ENCODE data around the gene LYRM7.
"Not testable (repeated sequence)": the region's sequence is repeated elsewhere in the genome, so short reads cannot be mapped to it uniquely, and the experiment has no call there.

The LYRM7 gene

DNA sequence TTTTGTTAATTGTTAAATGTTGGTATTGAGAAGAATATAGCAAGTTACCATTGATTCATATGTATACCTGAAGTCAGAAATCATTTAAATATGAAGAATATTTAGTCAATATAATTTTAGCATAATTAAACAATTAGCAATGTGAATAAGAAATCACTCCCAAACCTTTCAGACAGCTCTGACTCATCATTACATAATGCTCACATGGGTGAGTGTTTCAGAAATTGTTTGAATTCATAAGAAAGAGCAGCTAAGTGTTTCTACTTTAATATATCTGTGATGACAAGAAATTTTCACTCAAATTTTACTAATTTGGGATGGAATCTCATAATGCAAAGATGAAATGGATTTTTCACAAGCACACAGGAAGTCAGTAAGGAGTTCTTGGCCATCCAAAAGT, 51.1 kb downstream of the LYRM7 start:
- DNase-seq = no peak

DNA sequence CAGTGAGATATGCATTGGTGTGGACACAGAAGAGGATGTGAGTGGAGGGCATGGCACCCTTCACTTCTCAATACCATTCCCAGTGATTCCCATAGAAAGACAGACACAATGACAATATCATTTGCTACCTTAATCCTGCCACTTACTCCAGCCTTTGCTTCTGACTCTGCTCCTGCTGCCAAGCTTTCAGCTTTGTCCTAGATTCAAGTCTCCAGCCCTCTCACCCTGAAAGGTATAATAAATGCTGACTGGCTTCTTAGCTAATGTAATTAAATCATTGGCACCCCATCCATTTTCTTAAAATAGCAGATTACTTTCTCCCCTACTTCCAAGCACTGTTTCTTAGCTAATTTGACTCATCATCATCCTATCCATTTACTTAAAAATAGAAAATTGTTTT, 52.0 kb downstream of the LYRM7 start:
- DNase-seq = no peak

DNA sequence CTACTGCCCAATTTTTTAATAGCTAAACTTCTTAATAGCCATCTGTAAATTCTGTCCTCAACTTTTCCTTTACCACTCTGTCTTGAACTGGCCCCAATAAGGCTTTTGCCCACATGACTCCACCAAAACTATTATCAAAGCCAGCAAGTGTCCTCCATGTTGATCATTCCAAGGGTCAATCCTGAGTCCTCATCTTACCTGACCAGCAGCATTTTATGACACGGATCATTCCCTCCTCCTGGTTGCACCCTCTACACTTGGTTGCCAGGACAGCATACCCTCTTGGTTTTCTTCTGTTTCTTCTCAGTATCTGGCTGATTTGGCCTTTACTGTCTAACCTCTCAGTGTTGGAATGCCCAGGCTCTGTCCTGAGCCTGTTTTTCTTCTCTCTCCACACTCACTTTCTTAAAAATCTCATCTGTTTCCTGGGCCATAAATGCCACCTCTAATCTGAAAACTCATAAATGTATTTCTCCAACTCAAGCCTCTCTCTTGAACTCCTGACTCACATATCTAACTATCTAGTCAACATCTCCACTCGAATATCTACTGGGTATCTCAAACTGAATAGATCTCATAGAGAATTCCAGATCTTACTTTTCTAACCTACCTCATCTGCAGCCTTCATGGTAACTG, 53.1 kb downstream of the LYRM7 start:
- no peak for DNase-seq

DNA sequence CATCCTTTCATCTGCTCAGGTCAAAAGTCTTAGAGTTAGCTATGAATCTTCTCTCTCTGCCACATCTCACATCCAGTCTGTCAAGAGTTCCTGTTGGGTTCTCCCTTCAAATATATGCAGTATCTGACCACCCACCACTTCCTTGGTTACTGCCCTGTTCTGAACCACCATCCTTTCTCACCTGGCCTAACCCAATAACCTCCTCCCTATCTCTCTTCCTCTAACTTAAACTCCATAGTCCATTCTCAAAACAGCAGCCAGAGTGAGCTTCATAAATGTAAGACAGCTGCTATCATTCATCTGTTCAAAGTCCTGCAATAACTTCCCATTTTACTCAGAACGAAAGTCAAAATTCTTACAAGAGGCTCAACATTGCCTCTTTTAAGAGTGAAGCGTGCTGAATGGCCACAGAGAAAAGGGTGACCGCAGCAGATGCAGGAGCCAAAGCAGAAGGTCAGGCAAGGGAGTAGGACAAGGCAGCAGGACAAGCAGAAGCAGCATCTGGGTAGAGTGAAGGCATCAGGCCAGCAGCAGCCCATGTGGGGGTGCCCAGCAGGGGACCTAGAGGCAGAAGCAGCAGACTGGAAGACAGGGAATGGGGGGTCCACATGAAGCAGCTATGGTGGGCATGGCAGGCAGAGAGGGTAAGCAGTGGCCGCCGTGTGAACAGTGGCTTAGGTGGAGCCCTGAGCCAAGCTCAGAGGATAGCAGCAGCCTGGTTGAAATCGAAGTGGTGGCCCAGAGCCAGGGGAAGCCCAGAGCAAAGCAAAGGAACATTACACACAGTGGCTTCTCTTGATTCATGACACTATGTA, 53.9 kb downstream of the LYRM7 start:
- peak; percentile 15 for DNase-seq

DNA sequence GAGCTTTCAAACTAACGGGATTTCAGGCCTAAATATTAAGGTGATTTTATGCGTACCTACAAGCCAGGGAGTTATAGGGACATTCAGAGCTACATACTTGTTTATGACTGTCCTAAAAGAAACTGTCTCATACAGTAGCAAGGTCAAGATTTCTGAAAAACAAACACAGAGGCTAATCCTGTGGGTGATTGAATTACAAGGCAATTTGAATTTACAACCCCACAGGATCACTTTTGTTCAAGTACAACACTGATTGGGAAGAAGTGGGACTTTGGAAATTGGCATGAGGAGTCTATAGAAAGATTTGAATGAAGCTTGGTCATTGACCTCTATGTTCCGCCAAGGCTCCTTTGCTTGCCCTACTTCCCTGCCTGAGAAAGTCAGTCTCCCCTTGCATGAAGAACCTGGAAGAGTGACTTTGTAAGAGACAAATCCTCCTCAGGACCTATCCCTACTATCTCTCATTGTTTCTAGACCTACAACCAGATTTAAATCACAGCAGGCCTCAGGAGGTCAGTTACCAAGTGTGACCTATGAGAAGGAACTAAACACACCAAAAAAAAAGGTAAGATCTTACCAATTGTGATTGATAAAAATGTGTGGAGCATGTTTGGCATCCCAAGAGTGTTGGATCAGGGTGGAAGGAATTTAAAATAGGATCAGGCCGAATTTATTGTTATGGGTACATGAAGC, 54.7 kb downstream of the LYRM7 start:
- DNase-seq = no peak

DNA sequence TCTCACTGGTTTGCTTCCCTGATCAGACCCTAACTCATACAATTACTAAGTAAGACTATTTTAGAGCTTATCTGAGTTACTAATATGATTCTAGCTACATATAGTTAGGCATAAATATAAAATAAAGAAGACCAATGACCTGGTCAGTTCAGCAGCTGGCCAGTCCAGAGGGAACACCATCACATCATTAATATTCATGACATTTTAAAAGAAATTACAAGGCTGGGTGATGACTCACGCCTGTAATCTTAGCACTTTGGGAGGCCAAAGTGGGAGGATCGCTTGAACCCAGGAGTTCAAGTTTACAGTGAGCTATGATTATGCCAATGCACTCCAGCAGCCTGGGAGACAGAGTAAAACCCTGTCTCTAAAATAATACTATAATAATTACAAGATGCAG, 56.2 kb downstream of the LYRM7 start:
- DNase-seq = no peak

DNA sequence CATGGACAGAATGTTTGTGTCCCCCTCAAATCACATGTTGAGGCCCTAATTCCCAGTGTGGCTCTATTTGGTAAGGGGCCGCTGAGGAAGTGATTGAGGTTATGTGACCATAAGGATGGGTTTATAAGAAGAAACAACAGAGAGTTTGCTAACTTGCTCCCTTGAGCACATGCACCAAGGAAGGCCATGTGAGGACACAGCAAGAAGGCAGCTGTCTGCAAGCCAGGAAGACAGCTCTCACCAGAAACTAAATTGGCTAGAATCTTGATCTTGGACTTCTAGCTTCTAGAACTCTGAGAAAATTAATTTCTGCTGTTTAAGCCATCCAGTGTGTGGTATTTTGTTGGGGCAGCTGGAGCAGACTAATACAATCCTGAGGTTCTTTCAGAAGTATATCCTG, 57.9 kb downstream of the LYRM7 start:
- DNase-seq = no peak

DNA sequence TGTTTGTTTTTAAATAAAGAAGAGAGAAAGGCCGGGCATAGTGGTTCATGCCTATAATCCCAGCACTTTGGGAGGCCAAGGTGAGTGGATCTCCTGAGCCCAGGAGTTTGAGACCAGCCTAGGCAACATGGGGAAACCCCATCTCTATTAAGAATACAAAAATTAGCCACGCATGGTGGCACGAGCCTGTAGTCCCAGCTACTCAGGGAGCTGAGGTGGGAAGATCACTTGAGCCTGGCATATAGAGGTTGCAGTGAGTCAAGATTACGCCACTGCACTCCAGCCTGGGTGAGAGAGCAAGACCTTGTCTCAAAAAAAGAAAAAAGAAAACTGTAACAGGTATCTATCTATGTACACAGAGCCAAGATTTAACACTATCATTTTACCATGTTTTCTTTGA, 58.9 kb downstream of the LYRM7 start:
- no peak for DNase-seq

DNA sequence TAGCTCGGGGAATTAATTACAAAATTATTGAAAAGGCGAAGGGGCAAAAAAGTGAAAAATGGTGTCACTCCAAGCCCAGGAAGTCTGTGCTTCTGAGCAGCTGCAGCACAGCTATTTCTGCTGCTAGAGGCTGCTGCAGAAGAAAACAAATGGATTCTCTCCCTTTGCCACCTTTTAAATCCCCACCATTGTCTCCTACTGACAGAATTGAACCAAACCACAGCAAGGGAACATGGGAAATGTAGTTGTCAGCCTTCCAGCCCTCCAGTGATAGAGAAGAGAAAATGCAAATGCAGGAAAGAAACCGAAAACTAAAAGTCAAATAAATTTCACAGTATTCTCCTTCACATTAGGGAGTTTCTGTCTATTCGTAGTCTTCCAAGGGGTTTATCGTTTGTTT, 59.7 kb downstream of the LYRM7 start:
- peak; percentile 19 for DNase-seq

DNA sequence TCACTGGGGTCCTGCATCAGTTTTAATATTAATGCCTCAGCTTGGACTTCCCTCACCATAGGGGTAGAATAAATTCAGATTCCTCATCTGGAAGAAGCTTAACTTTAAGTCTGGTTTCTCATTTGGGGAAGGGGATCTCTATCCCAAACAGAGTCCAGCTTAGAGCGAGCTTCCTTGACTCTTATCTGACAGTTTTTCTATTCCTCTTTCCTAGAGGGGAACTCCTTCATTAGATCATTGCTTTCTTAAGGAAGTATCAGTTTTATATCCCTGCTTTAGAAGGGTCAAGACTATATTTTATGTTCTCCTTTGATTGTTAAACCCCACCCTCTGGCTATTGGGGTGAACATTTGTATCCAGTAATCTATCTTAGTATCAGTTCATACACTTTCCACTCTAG, 68.9 kb downstream of the LYRM7 start:
- no peak for DNase-seq

DNA sequence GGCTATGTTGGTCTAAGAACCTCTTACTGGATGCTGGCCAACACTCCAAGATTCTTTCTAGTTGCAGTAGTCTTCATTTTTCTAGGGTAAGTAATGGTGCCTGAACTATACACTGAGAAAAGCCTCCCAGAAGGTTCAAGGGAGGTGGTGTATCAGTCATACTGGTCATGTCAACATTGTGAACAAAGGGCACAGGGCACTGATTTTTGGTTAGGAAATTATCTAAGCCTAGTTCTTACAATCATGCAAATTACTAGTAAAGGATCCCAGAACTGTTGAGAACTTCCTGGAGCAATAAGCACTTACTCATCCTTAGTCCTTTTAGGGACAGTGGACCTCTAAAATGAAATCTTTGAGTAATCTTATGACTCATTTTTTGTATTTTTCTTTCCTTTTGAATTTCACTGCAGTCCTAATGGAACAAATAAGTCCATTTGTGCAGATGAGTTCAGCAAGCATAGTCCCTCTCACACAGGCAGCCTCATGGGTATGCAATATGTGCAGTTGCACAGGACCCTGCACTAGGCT, 72.0 kb downstream of the LYRM7 start:
- no peak for DNase-seq

DNA sequence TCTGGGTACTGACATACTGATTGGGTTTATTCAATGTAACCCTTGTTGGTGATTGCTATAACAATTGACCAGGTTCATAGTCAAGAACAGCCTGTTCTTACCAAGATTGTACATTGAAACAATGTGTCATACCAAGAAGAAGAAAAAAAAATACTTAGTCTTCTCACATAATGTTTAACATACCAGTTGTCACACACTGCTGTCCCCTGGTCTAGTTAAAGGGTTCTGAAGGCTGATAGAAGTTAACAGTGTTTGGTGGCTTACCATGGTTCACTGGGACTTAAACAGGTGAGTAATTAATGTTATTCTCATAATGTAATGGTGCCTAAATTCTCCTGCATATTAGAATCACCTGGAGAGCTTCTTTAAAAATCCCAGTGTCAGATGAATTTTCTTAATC, 74.6 kb downstream of the LYRM7 start:
- DNase-seq = no peak

DNA sequence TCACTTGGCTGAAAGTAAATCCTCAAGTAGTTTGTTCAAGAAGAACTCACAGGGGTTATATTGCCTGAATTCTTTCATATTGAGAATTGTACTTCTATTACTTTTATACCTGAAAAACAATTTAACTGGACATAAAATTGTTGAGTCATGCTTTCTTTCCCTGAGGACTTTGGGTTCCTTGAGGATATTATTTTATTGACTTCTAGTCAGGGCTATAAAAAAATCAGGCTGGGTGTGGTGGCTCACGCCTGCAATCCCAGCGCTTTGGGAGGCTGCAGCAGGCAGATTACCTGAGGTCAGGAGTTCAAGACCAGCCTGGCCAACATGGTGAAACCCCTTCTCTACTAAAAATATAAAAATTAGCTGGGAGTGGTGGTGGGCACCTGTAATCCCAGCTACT, 75.2 kb downstream of the LYRM7 start:
- no peak for DNase-seq

DNA sequence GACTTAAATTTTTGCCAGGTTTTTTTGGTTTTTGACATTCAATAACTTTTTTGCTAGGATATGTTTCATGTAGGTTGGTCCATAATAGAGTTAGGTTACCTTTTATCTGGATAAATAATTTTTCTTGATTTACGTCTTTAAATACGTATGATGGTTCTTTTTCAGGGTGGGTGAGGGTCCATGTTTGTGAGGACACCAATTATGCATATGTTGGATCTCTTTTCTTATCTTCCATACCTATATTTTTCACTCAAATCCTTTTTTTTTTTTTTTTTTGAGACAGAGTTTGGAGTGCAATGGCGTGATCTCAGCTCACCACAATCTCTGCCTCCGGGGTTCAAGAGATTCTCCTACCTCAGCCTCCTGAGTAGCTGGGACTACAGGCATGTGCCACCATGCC, 75.8 kb downstream of the LYRM7 start:
- DNase-seq = no peak

DNA sequence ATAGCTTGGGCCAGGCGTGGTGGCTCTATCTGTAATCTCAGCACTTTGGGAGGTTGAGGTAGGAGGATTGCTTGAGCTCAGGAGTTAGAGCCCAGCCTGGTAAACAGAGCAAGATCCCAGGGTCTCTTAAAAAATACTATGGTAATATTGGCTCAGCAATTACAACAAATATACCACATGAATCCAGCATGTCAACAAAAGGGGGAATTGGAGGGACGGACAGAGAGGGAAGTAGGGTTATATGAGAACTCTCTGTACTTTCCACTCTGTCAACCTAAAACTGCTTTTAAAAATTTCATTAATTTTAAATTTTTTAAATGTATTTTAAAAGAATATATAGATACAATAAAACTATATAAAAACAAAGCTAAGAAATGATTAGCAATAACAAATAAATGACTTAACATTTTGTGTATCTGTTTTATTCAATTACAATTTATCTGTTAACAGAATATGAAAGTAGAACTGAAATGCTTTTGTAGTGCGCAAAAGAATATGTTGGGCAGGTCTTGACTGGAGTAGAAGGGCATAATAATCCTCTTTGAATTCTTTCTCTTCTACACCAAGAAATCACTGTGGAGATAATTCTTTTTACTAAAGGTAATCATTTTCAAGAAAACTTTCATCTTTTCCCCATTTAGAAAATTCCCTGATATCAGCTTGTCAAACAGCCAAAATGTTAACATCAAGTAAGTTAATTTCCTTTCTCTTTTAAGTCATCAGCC, 80.2 kb downstream of the LYRM7 start:
- no peak for DNase-seq

DNA sequence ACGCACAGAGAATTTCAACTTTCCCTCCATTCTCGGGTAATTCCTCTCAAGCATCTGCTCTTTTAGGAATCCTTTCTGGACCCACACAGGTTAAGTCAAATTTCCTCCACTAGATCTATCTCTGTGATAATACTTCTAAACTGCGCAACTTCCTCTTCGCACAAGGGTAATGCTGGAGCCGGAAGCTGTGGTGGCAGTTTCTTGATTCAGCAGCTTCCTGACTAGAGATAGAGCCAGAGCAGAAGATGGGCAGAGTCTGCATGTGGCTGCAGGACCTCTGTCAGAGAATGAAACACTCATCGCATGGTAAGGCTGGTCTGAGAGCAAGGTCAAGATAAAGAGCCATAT, 82.1 kb downstream of the LYRM7 start:
- DNase-seq = peak; percentile 93

DNA sequence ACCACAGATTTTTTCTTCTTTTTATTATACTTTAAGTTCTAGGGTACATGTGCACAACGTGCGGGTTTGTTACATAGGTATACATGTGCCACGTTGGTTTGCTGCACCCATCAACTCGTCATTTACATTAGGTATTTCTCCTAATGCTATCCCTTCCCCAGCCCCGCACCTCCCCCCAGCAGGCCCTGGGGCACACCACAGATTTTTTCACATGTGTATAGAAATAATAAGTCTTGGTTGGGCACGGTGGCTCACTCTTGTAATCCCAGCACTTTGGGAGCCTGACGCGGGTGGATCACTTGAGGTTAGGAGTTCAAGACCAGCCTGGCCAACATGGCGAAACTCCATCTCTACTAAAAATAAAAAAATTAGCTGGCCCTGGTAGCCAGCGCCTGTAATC, 83.3 kb downstream of the LYRM7 start:
- not testable (repeated sequence) for DNase-seq

DNA sequence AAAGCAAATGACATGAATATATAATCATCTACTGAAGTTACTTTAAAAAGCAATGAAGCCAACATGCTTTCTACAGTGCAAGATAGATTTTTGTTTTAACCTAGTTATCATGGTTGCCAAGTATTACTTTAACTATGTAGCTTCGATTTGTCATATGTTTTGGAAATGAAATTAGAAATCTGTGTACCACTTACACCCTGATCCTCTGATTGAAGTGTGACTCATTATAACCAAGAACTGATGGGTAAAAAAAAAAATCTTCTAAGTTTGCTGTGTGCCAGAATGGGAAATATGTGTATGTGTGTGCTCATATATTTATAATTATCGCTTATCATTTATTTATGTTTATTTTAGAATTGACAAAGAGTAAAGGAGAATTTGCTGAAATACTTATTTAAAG, 84.0 kb downstream of the LYRM7 start:
- DNase-seq = no peak
